Tibial nerve (tissue), 4 donors: ENCODE data around the gene RMI2. TPM values are rescaled to one million over a fixed set of nuclear protein-coding genes. Genes with fewer than 3 reads are reported as not detected.
A peak's percentile ranks its signal among the peaks of the same experiment; 100 is the strongest.

ENCODE experiments used
- DNase-seq, 2 donors: peaks; one replicate each; pipeline ENCODE4 v3.0.0-alpha.2; 2019; ENCODE audit warnings: low spot score in 2 of 2
- H3K27ac ChIP-seq, 4 donors: fragments of 200-600 bp; sonication (generic) in 3 of 4; one replicate each; pipeline ENCODE4 v1.5.1; 2017 to 2019; ENCODE audit warnings: mild to moderate bottlenecking in 1 of 4
- H3K27me3 ChIP-seq, 2 donors: fragments of 200-600 bp; sonication (generic) in 1 of 2; one replicate each; pipeline versions ENCODE4 v1.5.1 to v1.6.0; 2017 to 2019
- H3K36me3 ChIP-seq, 3 donors: fragments of 200-600 bp; sonication (generic); one replicate each; pipeline ENCODE4 v1.5.1; 2018 to 2019
- H3K4me1 ChIP-seq, 4 donors: fragments of 200-600 bp; sonication (generic) in 3 of 4; one replicate each; pipeline ENCODE4 v1.5.1; 2017 to 2019
- H3K4me3 ChIP-seq, 4 donors: fragments of 200-600 bp; sonication (generic) in 3 of 4; one replicate each; pipeline ENCODE4 v1.5.1; 2017 to 2019; ENCODE audit warnings: mild to moderate bottlenecking in 1 of 4, moderate library complexity in 1 of 4
- H3K9me3 ChIP-seq, 4 donors: fragments of 200-600 bp; sonication (generic) in 3 of 4; one replicate each; pipeline ENCODE4 v1.5.1; 2017 to 2019
- EP300 ChIP-seq, 2 donors: sonication (generic); formaldehyde crosslinking; IDR thresholded peaks; one replicate each; pipeline ENCODE4 v1.6.1; 2017; ENCODE audit warnings: antibody characterized with exemption in 2 of 2, mild to moderate bottlenecking in 1 of 2
- POLR2A ChIP-seq, 2 donors: fragments of 450-650 bp; IDR thresholded peaks; one replicate each; pipeline ENCODE4 v1.6.1; 2017; ENCODE audit warnings: antibody characterized with exemption in 2 of 2, mild to moderate bottlenecking in 2 of 2, moderate library complexity in 2 of 2
- WGBS, 2 donors: methylation state at CpG; one replicate each; pipeline ENCODE4 v1.1.5; 2018; 5-methylcytosine and 5-hydroxymethylcytosine counted together
- total RNA-seq, 4 donors: library from RNA; depleted of rRNA; stranded (reverse); fragments of >200 nt; gene quantifications; one replicate each; pipeline ENCODE4 v1.1.0, GENCODE V29; 2016
- TF ChIP-seq, protein P1 (sequence below), 5 experiments: fragments of 200-600 bp in 3 of 5; fragments of 450-650 bp in 2 of 5; sonication (generic) in 3 of 5; IDR thresholded peaks; one replicate each; pipeline ENCODE4 v1.5.1; 2016 to 2019; ENCODE audit warnings: antibody characterized with exemption in 5 of 5, mild to moderate bottlenecking in 3 of 5, moderate library complexity in 2 of 5

The RMI2 gene
- total RNA-seq, 4 donors from 2014 or later = 1.3 to 4.0 (median 2.0) TPM; not detected in 1

DNA sequence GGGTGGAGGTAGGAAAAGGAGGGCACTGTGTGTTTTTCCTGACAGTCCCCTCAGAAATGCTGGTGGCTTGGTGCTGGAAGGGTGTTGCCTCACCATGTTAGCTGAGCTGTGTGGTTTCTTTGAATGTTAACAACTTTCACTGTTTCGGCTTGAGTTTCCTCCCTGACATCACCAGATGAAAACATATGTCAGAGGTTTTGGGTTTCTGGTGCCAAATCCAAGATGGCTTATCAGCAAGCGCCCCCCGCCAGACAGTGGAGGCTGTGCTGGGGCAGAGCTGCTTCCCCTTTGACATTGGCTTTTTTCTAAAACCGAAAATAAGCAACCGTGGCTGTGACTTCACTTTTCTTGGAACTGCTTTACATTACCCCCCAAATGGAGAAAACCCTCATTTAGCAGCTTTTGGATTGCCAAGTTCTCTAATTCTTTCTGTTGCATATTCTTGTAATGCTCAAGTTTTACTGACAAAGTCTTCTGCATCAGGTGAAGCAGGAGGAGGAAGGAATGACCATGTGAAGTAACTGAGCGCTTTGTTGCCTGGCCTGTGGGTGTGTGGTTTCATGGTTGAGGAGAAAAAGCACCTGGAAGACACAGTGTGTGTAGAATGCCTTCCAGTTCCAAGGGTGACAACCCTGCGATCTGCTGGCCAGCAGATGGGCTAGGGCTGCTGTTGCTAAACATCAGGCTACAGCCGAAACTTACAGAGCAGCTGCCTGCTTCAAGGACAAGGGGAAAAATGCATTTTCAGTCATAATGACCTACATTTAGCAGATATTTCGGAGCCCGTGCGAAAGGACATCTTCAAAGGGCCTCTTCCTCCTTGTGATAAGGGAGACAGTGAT lies 9.7 kb downstream of the RMI2 start:
- DNase-seq = no peak
- no peak for TF ChIP-seq POLR2A (IDR thresholded peaks at IDR 0.05)
- no peak for TF ChIP-seq EP300 (IDR thresholded peaks at IDR 0.05)
- TF ChIP-seq, protein P1, sequence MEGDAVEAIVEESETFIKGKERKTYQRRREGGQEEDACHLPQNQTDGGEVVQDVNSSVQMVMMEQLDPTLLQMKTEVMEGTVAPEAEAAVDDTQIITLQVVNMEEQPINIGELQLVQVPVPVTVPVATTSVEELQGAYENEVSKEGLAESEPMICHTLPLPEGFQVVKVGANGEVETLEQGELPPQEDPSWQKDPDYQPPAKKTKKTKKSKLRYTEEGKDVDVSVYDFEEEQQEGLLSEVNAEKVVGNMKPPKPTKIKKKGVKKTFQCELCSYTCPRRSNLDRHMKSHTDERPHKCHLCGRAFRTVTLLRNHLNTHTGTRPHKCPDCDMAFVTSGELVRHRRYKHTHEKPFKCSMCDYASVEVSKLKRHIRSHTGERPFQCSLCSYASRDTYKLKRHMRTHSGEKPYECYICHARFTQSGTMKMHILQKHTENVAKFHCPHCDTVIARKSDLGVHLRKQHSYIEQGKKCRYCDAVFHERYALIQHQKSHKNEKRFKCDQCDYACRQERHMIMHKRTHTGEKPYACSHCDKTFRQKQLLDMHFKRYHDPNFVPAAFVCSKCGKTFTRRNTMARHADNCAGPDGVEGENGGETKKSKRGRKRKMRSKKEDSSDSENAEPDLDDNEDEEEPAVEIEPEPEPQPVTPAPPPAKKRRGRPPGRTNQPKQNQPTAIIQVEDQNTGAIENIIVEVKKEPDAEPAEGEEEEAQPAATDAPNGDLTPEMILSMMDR (IDR thresholded peaks at IDR 0.05) = no peak
- H3K27me3 ChIP-seq = no peaks in the 10 kb centered on the region
- H3K4me3 ChIP-seq = no peak overlapping the region
- H3K9me3 ChIP-seq = no peaks in the 10 kb centered on the region
- peaks cover 0 to 29% (median 12%) of the 10 kb centered on the region in 4 donors for H3K4me1 ChIP-seq
- WGBS, 2 donors = 69 to 76% methylated on average over 11 of the region's 11 CpGs
- peak overlapping the region in 1 of 4 donors; percentile 7 for H3K27ac ChIP-seq
- H3K36me3 ChIP-seq = no peaks in the 10 kb centered on the region

DNA sequence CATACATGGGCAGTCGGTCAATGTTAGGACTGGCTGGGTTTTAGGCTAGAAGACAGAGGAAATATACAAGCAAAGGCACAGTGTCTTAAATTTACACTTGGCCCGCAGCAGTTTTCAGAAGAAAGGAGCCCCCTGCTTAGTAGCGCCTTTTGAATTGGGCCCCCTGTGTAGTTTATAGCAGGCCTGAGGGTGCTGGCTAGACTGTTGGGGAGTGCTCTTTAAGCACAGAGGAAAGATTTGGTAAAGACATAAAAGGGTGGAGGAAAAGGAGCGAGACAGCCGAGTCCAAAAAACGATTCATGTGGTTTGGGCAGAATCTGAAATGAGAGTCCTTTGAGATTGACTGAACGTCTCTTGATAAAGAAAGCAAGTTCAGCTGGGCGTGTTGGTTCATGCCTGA lies 10.6 kb downstream of the RMI2 start:
- Histone ChIP-seq H3K4me1 (peaks cover 0 to 28% (median 10%) of the 10 kb centered on the region in 4 donors), H3K4me3 (no peak overlapping the region), H3K27ac (no peak overlapping the region), H3K27me3 (no peaks in the 10 kb centered on the region), H3K9me3 (no peaks in the 10 kb centered on the region), H3K36me3 (no peaks in the 10 kb centered on the region)
- no peak for DNase-seq
- WGBS, 2 donors = 59 to 63% methylated on average over 8 of the region's 8 CpGs
- TF ChIP-seq EP300 (IDR thresholded peaks at IDR 0.05) = no peak
- TF ChIP-seq POLR2A (IDR thresholded peaks at IDR 0.05) = no peak
- TF ChIP-seq, protein P1 (IDR thresholded peaks at IDR 0.05) = no peak

DNA sequence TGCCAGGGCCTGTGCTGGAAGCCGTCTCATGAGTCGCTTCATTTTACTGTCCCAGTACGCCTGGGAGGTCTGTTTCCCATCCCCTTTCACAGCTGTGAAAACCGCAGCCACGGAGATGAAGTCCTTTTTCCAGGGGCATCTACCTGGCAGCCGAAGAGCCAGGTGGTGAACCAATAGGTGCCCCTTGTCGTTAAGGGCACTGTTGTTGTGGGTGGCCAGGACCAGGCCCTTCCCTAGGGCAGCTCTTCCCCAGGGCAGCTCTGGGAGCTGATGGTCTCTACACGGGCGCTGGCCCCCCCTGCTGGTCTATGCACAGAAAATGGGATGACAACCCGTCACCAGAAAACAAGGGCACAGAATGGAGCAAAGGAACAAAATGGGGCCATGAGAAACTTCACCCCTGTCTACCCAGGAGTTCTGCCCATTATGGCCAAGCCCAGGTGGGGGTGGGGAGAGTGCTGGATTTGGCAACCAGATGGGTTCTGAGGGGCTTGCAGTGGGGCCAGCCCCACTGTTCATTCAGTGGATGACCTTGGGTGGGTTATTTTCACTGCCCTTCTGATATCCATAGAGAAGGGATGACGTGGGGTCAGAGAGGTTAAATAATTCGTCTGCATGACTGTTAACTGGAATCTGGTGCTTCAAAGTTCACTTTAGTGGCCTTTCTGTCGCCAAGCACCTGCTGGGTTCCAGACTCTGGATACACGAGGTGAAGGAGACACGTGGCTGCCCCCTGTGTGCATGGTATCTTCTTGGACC lies 11.5 kb downstream of the RMI2 start:
- no peak for TF ChIP-seq EP300 (IDR thresholded peaks at IDR 0.05)
- TF ChIP-seq, protein P1 (IDR thresholded peaks at IDR 0.05) = peak; percentile 35 to 64 (median 49)
- WGBS, 2 donors = 63 to 67% methylated on average over 15 of the region's 15 CpGs
- peak; percentile 22 to 61 for DNase-seq
- no peaks in the 10 kb centered on the region for H3K9me3 ChIP-seq
- H3K4me1 ChIP-seq = peaks cover 0 to 36% (median 14%) of the 10 kb centered on the region in 4 donors
- H3K4me3 ChIP-seq = no peak overlapping the region
- no peaks in the 10 kb centered on the region for H3K36me3 ChIP-seq
- H3K27ac ChIP-seq = no peak overlapping the region
- no peaks in the 10 kb centered on the region for H3K27me3 ChIP-seq

DNA sequence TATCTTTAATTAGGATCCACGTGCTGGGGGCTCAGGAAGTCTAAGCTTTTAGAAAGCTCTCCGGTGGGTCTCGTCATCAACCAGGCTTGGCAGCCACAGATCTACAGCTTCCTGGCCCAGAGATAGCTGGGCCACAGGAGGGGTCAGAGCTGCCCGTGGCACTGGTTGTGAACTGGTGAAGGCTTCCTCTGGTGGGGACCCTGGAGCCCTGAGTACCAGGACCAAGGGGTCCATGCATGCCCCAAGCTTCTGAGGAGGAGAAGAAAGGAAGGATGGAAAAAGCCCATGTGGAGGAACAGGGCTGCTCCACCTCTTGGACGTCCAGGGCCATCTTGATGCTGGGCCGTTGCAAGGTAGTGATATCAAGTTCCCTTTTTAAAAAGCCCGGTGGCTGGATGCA lies 13.3 kb downstream of the RMI2 start:
- WGBS, 2 donors = 88 to 92% methylated on average over 7 of the region's 7 CpGs

More for the DNA sequence above, 13.3 kb downstream of the RMI2 start:
- H3K27me3 ChIP-seq = no peaks in the 10 kb centered on the region
- H3K4me3 ChIP-seq = no peak overlapping the region
- no peaks in the 10 kb centered on the region for H3K9me3 ChIP-seq
- H3K36me3 ChIP-seq = no peaks in the 10 kb centered on the region
- peaks cover 0 to 48% (median 20%) of the 10 kb centered on the region in 4 donors for H3K4me1 ChIP-seq
- TF ChIP-seq, protein P1 (IDR thresholded peaks at IDR 0.05) = no peak
- no peak for TF ChIP-seq EP300 (IDR thresholded peaks at IDR 0.05)
- no peak for TF ChIP-seq POLR2A (IDR thresholded peaks at IDR 0.05)
- no peak for DNase-seq
- H3K27ac ChIP-seq = no peak overlapping the region
